ENCODE results near the gene CHAF1B. TPM values are rescaled to one million over a fixed set of nuclear protein-coding genes. Genes with fewer than 3 reads are reported as not detected.

CHAF1B gene
- total and polyA plus RNA-seq, 2 of the 8 experiments (the other 6 are each of a cell fraction or from before 2014, with no cell fraction given): 11.8 to 23.1 TPM

GRCh38 chr21:36427502-36427901 lies 42.3 kb downstream of the CHAF1B start:
- Histone ChIP-seq H2AK5ac (ENCODE audit: low read depth, low read length) (no peak overlapping the region), H3K4me2 (ENCODE audit: insufficient read depth in 1 of 2, low read depth in 2 of 2, low read length in 2 of 2) (no peak overlapping the region), H3K18ac (ENCODE audit: extremely low read depth, low read length) (no peak overlapping the region), H3K4me1 (replicated peaks in 1 of 4; ENCODE audit: control insufficient read depth in 3 of 4, insufficient read depth in 4 of 4, low read length in 3 of 4) (peaks cover 0 to 3% (median 3%) of the 10 kb centered on the region in 4 experiments; a peak in 4 of 7 replicates), H3K9me3 (ENCODE audit: insufficient read depth in 2 of 2, low read depth in 1 of 2, low read length in 1 of 2) (no peaks in the 10 kb centered on the region), H3K79me2 (ENCODE audit: control insufficient read depth in 1 of 2, insufficient read depth in 2 of 2, low read length in 2 of 2) (no peaks in the 10 kb centered on the region), H2BK15ac (ENCODE audit: low read length) (no peak overlapping the region), H3K4me3 (ENCODE audit: extremely low read depth in 1 of 4, insufficient read depth in 2 of 4, low read depth in 3 of 4, low read length in 4 of 4) (no peak overlapping the region), H2BK120ac (replicated peaks; ENCODE audit: low read depth, low read length) (no peak overlapping the region), H3K9ac (replicated peaks in 1 of 4; ENCODE audit: extremely low read depth in 1 of 4, low read depth in 3 of 4, low read length in 3 of 4) (no peak overlapping the region), H4K91ac (replicated peaks; ENCODE audit: insufficient read length, low read length) (no peak overlapping the region), H2BK20ac (ENCODE audit: low read length) (no peak overlapping the region), H3K27ac (ENCODE audit: low read depth, low read length) (no peak overlapping the region), H2BK5ac (ENCODE audit: low read depth, low read length) (no peak overlapping the region), H4K20me1 (replicated peaks in 1 of 2; ENCODE audit: control insufficient read depth in 1 of 2, insufficient read depth in 2 of 2, low read length in 2 of 2) (no peaks in the 10 kb centered on the region), H2AFZ (ENCODE audit: low read length) (no peak overlapping the region), H3K79me1 (ENCODE audit: low read depth, low read length) (no peaks in the 10 kb centered on the region), H3K36me3 (ENCODE audit: control insufficient read depth in 2 of 4, insufficient read depth in 4 of 4, low read length in 3 of 4) (no peaks in the 10 kb centered on the region), H3K23me2 (ENCODE audit: low read depth, low read length) (no peaks in the 10 kb centered on the region), H3K14ac (ENCODE audit: insufficient read length) (no peak overlapping the region), H3K23ac (ENCODE audit: insufficient read length) (no peak overlapping the region), H3K27me3 (replicated peaks in 1 of 4; ENCODE audit: control insufficient read depth in 3 of 4, extremely low read depth in 1 of 4, insufficient read depth in 3 of 4, low read length in 3 of 4) (no peaks in the 10 kb centered on the region), H4K5ac (ENCODE audit: insufficient read length, low read depth, low read length) (no peak overlapping the region), H3K56ac (replicated peaks; ENCODE audit: insufficient read length, low read depth, low read length) (no peak overlapping the region), H3K4ac (replicated peaks; ENCODE audit: insufficient read length, low read depth, low read length) (no peak overlapping the region), H2BK12ac (ENCODE audit: low read depth, low read length) (no peak overlapping the region), H4K8ac (ENCODE audit: extremely low read depth, insufficient read depth, low read length) (no peak overlapping the region)
- no peak for DNase-seq (ENCODE audit: low read depth in 1 of 2, low spot score in 2 of 2)
- POLR2A ChIA-PET (ENCODE audit: partially characterized antibody): no interaction called here
- CTCF ChIA-PET (ENCODE audit: partially characterized antibody): interaction anchor here (0.6 to 3.8 kb wide), 3 partner anchors 8 to 696 kb away, joined by 3 to 16 read pairs (median 3); no protein-coding TSS in a partner anchor
- TF ChIP-seq SRF (IDR thresholded peaks at IDR 0.05; ENCODE audit: low read depth, low read length) (no peak), EP300 (IDR thresholded peaks at IDR 0.05; ENCODE audit: borderline replicate concordance in 1 of 2, low read depth in 2 of 2, low read length in 2 of 2) (no peak), MAX (IDR thresholded peaks at IDR 0.05) (no peak), EGR1 (IDR thresholded peaks at IDR 0.05; ENCODE audit: borderline replicate concordance, low read depth, low read length) (no peak), NANOG (IDR thresholded peaks at IDR 0.05; ENCODE audit: insufficient read depth, low read depth, low read length, poor library complexity, severe bottlenecking) (no peak)
- FAIRE-seq: no peak
- WGBS, 2 experiments (ENCODE audit: extremely low coverage in 1 of 2, insufficient coverage in 1 of 2, insufficient read length in 1 of 2, insufficient replicate concordance in 2 of 2, low coverage in 1 of 2, low lambda C conversion rate in 2 of 2, missing lambda C conversion rate in 1 of 2): 89% methylated on average over 4 of the region's 4 CpGs; no CpG with 5 or more reads in 1 of the 2 experiments

Data from H1 (cell line).